Cortex of kidney (tissue), 1 donor: ENCODE measurements around the gene ARSA.

ENCODE experiments used
- DNase-seq: peaks from one replicate; lab custom pipeline; 2025; lab: John Stamatoyannopoulos, UW

ARSA gene

GRCh38 chr22:50579752-50580151 lies 48.2 kb downstream of the ARSA start:
- no peak for DNase-seq

- DNase-seq = no peak
Measured at GRCh38 chr22:50578776-50579310, 49.1 kb downstream of the ARSA start.

- no peak for DNase-seq
Measured at GRCh38 chr22:50577987-50578775, 49.8 kb downstream of the ARSA start, which contains the start of gene CPT1B. Gene CPT1B (minus strand): TSS chr22:50578427. CDS start chr22:50577915, 512 bp downstream.

GRCh38 chr22:50577697-50577986 lies 50.3 kb downstream of the ARSA start:
- DNase-seq = no peak

GRCh38 chr22:50576806-50577696 lies 50.9 kb downstream of the ARSA start:
- no peak for DNase-seq

GRCh38 chr22:50576070-50576469 lies 51.9 kb downstream of the ARSA start:
- no peak for DNase-seq

GRCh38 chr22:50575426-50575941 lies 52.5 kb downstream of the ARSA start:
- DNase-seq = no peak
